HUES64 (cell line): ENCODE measurements around the gene STAT6.

ENCODE experiments used
- H3K27ac ChIP-seq: 2 replicates; pipeline ENCODE4 v1.7.0; 2013; ENCODE audit warnings: low read depth, low read length, inconsistent platforms
- H3K27me3 ChIP-seq: 2 replicates; pipeline ENCODE4 v1.6.1; 2013; ENCODE audit warnings: mild to moderate bottlenecking, low read length; ENCODE audit not compliant: insufficient read depth
- H3K36me3 ChIP-seq: 2 replicates; pipeline ENCODE4 v1.6.1; 2013; ENCODE audit warnings: mild to moderate bottlenecking, low read length; ENCODE audit not compliant: insufficient read depth
- H3K4me1 ChIP-seq: 2 replicates; pipeline ENCODE4 v1.6.1; 2013; ENCODE audit warnings: mild to moderate bottlenecking, low read length, moderate library complexity; ENCODE audit not compliant: insufficient read depth
- H3K4me3 ChIP-seq: 2 replicates; pipeline ENCODE4 v1.5.1; 2013; ENCODE audit warnings: mild to moderate bottlenecking, low read length, moderate library complexity
- H3K9ac ChIP-seq: 2 replicates; pipeline ENCODE4 v1.6.1; 2013; ENCODE audit warnings: mild to moderate bottlenecking, low read depth, low read length
- H3K9me3 ChIP-seq: 2 replicates; pipeline ENCODE4 v1.6.1; 2013; ENCODE audit warnings: low read depth, low read length; ENCODE audit not compliant: insufficient read depth
- WGBS: fragments of 150-250, 120-280 bp; methylation state at CpG from one replicate; pipeline ENCODE4 v1.1.7; 2013; ENCODE audit warnings: missing lambda C conversion rate; 5-methylcytosine and 5-hydroxymethylcytosine counted together

STAT6 gene

DNA sequence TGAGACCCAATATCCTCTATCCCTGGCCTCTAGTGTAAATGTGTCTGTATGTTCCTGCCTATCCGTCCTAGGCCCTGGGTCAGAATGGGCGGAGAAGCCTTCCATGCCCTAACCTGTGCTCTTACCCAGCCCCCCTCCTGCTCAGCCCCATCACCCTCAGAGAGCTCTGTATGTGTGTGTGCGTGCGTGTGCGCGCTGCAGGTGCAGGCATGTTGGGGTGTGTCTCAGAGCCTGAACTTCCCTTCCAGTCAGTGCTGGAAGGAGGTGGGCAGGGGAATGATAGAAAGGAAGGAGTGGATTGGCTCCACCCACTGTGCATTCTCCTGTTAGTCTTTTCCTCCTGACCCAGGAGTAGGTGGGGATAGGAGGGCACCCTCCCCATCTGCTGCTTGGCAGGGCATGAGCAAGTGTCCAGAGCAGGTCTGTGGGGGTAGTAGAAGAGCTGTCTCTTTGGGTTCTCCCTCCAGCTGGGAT lies 15.0 kb downstream of the STAT6 start:
- peak overlapping the region; percentile 10; the same call in 1 of the 2 replicates for H3K27ac ChIP-seq
- H3K36me3 ChIP-seq, result peaks cover 62% of the 10 kb centered on the region
- no peak overlapping the region for H3K9ac ChIP-seq
- WGBS, result 97% methylated on average over 6 of the region's 6 CpGs
- peaks cover 14% of the 10 kb centered on the region for H3K4me1 ChIP-seq
- no peaks in the 10 kb centered on the region for H3K9me3 ChIP-seq
- no peaks in the 10 kb centered on the region for H3K27me3 ChIP-seq
- H3K4me3 ChIP-seq, result no peak overlapping the region

- no peak overlapping the region for H3K27ac ChIP-seq
- 0 out of 2 replicates have a peak overlapping the region, but pooled peaks have one; percentile 30 for H3K9ac ChIP-seq
- WGBS, result 91% methylated on average over 3 of the region's 3 CpGs
- no peaks in the 10 kb centered on the region for H3K27me3 ChIP-seq
- H3K9me3 ChIP-seq, result no peaks in the 10 kb centered on the region
- peaks cover 14% of the 10 kb centered on the region for H3K4me1 ChIP-seq
- no peak overlapping the region for H3K4me3 ChIP-seq
- peaks cover 68% of the 10 kb centered on the region for H3K36me3 ChIP-seq
Measured at GRCh38 chr12:57095440-57095839, 15.7 kb downstream of the STAT6 start.

DNA sequence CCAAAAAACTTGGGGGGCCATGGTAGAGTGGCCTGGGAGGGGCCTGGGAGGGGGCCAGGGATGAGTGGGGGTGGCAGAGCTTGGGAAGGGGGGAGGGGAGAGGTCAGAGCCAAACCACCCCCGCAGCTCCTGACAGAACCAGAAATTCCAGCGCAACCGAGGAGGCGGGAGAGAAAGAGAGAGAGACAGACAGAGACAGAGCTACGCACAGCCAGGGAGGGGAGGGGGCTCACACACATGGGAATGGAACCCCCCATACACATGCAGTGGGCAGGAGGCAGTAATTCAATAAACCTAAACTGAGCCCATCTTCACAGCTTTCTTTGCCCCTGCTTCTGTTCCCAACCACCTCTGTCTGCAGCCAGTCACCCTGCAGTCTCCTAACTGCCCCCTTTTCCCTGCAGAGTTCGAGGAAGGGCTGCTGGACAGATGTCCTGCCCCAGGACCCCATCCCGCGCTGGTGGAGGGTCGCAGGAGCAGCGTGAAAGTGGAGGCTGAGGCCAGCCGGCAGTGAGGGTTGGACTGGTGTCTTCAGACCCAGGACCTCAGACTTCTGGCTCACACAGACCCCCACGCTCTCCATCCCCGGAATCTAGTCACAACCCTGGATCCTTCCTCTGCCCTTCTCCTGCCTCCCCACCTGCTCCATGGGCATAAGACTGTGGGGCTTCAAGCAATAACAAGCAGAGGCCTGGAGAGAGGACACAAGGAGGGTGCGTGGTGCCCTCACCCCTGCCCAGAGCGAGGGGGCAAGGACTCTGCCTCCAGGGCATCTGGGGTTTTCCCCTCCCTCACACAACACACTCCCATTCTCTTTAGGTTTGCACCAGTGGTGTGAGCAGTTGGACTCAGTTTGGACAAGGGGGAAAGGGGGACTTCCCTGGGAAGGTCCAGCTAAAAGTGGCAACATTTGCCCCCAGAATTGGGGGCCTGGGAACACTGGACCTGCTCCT lies 16.7 kb downstream of the STAT6 start:
- H3K9me3 ChIP-seq, result no peaks in the 10 kb centered on the region
- no peak overlapping the region for H3K4me3 ChIP-seq
- 71% methylated on average over 15 of the region's 15 CpGs for WGBS
- peaks cover 60% of the 10 kb centered on the region for H3K36me3 ChIP-seq
- H3K9ac ChIP-seq, result peak overlapping the region; percentile 60
- H3K4me1 ChIP-seq, result peaks cover 14% of the 10 kb centered on the region
- H3K27ac ChIP-seq, result peak overlapping the region; percentile 77
- H3K27me3 ChIP-seq, result no peaks in the 10 kb centered on the region

DNA sequence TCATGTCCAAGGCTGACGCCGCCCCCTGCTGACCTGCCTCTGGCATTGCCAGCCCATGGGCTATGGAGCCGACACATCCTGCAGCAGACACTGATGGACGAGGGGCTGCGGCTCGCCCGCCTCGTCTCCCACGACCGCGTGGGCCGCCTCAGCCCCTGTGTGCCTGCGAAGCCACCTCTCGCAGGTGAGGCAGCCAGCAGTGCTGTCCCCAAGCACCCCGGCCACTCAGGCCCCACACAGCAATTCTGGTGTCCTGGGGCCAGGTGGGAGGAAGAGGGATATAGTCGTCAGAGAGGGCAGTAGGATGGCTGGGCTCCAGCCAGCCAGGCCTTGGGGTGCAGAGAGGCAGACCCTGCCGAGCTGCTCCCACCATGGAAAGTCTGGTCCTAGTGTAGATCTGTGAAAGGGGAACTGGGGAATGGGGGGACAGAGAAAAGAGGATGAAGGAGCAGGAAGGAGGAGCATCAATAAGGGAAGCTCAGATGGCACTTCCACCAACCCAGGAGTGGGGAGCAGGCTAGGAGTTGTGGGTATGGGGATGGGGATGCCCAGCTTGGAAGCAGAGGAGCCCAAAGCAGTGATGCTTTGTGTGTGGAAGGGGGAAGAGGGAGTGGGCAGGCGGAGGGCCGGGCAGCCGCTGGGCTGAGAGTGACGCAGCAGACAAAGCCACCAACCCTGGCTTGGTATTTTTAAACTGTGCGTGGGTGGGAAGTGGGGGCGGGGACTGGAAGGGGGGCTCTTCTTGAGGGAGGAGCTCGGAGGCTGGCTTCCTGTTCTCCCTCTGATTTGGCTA lies 17.6 kb downstream of the STAT6 start:
- WGBS, result 52% methylated on average over 24 of the region's 24 CpGs
- peak overlapping the region; percentile 0; the same call in 1 of the 2 replicates for H3K9ac ChIP-seq
- H3K4me1 ChIP-seq, result peaks cover 14% of the 10 kb centered on the region
- H3K9me3 ChIP-seq, result no peaks in the 10 kb centered on the region
- H3K4me3 ChIP-seq, result 0 out of 2 replicates have a peak overlapping the region, but pooled peaks have one; percentile 0
- H3K27me3 ChIP-seq, result no peaks in the 10 kb centered on the region
- peak overlapping the region; percentile 77 for H3K27ac ChIP-seq
- peaks cover 57% of the 10 kb centered on the region for H3K36me3 ChIP-seq

- Histone ChIP-seq H3K4me3 (no peak overlapping the region), H3K4me1 (peaks cover 14% of the 10 kb centered on the region), H3K27me3 (no peaks in the 10 kb centered on the region), H3K27ac (no peak overlapping the region; the same call in 1 of the 2 replicates), H3K9ac (no peak overlapping the region), H3K36me3 (peaks cover 54% of the 10 kb centered on the region), H3K9me3 (no peaks in the 10 kb centered on the region)
- 92% methylated on average over 4 of the region's 4 CpGs for whole genome bisulfite sequencing
Measured at GRCh38 chr12:57092876-57093414, 18.2 kb downstream of the STAT6 start.

DNA sequence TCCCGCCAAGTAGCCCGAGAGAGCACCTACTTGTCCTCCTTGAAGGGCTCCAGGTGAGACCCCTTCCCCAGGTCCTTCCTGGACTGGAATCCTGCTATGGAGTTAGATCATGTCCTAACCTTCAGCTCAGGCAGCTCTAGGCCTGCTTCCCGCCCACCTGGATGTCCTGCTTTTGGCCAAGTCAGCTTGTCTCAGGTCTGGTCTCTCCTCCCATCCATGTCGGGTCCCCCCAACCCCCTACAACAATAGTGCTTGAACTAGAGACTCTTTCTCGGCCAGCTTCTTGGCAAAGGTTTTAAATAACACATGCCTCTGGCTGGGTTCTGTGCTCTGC lies 18.7 kb downstream of the STAT6 start:
- WGBS, result 91% methylated on average over 5 of the region's 5 CpGs
- Histone ChIP-seq H3K27me3 (no peaks in the 10 kb centered on the region), H3K36me3 (peaks cover 53% of the 10 kb centered on the region), H3K4me1 (peaks cover 14% of the 10 kb centered on the region), H3K9me3 (no peaks in the 10 kb centered on the region), H3K9ac (no peak overlapping the region), H3K4me3 (no peak overlapping the region), H3K27ac (no peak overlapping the region)

DNA sequence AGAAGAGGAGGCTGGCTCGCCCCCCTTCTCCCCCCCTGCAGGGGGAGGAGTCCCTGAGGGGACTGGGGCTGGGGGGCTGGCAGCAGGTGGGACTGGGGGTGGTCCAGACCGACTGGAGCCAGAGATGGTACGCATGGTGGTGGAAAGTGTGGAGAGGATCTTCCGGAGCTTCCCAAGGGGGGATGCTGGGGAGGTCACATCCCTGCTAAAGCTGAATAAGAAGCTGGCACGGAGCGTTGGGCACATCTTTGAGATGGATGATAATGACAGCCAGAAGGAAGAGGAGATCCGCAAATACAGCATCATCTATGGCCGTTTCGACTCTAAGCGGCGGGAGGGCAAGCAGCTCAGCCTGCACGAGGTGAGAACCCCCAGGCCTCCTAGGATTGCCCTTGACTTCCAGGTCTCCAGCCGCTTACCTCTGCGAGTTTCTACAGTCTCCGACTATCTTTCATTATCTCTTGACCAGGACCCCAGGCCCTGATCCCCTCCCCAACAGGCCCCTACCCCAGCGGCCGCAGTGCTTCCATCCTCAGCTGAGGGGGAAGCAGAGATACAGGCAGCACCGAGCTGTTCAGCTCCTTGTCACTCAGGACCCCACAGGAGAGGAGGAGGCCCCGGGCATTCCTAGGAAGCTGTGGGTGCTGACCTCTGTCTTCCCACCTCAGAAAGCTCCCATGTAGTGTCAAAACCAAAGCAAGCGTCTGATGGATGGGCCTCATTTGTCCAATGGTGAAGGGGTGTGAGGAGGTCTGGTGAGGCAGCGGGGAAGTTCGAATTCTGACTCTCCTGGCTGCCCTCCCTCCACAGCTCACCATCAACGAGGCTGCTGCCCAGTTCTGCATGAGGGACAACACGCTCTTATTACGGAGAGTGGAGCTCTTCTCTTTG lies 19.3 kb downstream of the STAT6 start:
- no peaks in the 10 kb centered on the region for H3K27me3 ChIP-seq
- H3K27ac ChIP-seq, result no peak overlapping the region
- H3K4me3 ChIP-seq, result no peak overlapping the region
- H3K9ac ChIP-seq, result no peak overlapping the region
- peaks cover 51% of the 10 kb centered on the region for H3K36me3 ChIP-seq
- WGBS, result 91% methylated on average over 25 of the region's 25 CpGs
- H3K4me1 ChIP-seq, result peaks cover 14% of the 10 kb centered on the region
- H3K9me3 ChIP-seq, result no peaks in the 10 kb centered on the region

GRCh38 chr12:57090924-57091637 lies 20.1 kb downstream of the STAT6 start:
- H3K27ac ChIP-seq, result no peak overlapping the region
- no peak overlapping the region for H3K9ac ChIP-seq
- H3K9me3 ChIP-seq, result no peaks in the 10 kb centered on the region
- H3K27me3 ChIP-seq, result no peaks in the 10 kb centered on the region
- WGBS, result 92% methylated on average over 22 of the region's 22 CpGs
- H3K36me3 ChIP-seq, result peaks cover 45% of the 10 kb centered on the region
- H3K4me1 ChIP-seq, result peaks cover 18% of the 10 kb centered on the region
- H3K4me3 ChIP-seq, result peak overlapping the region; percentile 34; the same call in 1 of the 2 replicates

DNA sequence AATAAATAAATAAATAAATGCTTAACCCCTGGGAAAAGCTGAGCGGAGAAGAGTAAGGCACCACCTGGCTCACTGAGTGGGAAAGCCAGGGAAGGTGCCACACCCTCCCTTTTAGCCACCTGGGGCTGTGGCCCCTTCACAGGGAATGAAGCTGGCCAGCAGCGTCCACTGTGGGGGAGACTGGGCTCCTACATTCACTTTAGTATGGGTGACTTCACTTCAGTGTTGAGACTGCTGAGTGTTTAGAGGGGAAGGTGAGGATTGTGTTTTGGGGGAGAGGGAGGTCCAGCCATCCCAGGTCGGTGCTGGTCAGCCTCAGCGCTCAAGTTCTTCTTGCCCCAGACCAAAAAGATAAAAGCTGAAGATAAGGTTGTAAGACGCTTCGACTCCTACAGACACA lies 20.7 kb downstream of the STAT6 start:
- Histone ChIP-seq H3K27ac (no peak overlapping the region), H3K4me1 (peaks cover 24% of the 10 kb centered on the region)
- WGBS, result 80% methylated on average over 6 of the region's 6 CpGs

More for the DNA sequence above, 20.7 kb downstream of the STAT6 start:
- H3K9ac ChIP-seq, result no peak overlapping the region
- H3K9me3 ChIP-seq, result no peaks in the 10 kb centered on the region
- H3K36me3 ChIP-seq, result peaks cover 40% of the 10 kb centered on the region
- no peaks in the 10 kb centered on the region for H3K27me3 ChIP-seq
- H3K4me3 ChIP-seq, result peak overlapping the region; percentile 34; the same call in 1 of the 2 replicates
